HEK293 (cell line): ENCODE measurements around the gene FCN1.

Experiments used
- CTCF ChIP-seq: fragments of 450-650 bp; formaldehyde crosslinking; IDR thresholded peaks from 2 replicates; pipeline ENCODE4 v1.5.1; 2016; ENCODE audit warnings: missing biosample characterization, missing genetic modification characterization
- KLF9 ChIP-seq: fragments of 450-650 bp; formaldehyde crosslinking; IDR thresholded peaks from 2 replicates; pipeline ENCODE4 v1.5.1; 2016; ENCODE audit warnings: missing biosample characterization, missing genetic modification characterization, low read depth
- ZBTB20 ChIP-seq: fragments of 450-650 bp; formaldehyde crosslinking; IDR thresholded peaks from 2 replicates; pipeline ENCODE4 v1.5.1; 2016; ENCODE audit warnings: missing biosample characterization, missing genetic modification characterization
- ZBTB8A ChIP-seq: fragments of 450-650 bp; formaldehyde crosslinking; IDR thresholded peaks from 2 replicates; pipeline ENCODE4 v1.5.1; 2016; ENCODE audit warnings: missing biosample characterization, missing genetic modification characterization
- ZNF19 ChIP-seq: fragments of 450-650 bp; formaldehyde crosslinking; IDR thresholded peaks from 2 replicates; pipeline ENCODE4; 2016; ENCODE audit warnings: missing biosample characterization, missing genetic modification characterization, low read depth
- ZNF266 ChIP-seq: fragments of 450-650 bp; formaldehyde crosslinking; IDR thresholded peaks from 2 replicates; pipeline ENCODE4 v1.5.1; 2016; ENCODE audit warnings: missing biosample characterization, missing genetic modification characterization, low read depth
- ZNF391 ChIP-seq: fragments of 450-650 bp; formaldehyde crosslinking; IDR thresholded peaks from 2 replicates; pipeline ENCODE4 v1.5.1; 2016; ENCODE audit warnings: low read depth, missing biosample characterization, missing genetic modification characterization, borderline replicate concordance
- ZNF416 ChIP-seq: fragments of 450-650 bp; formaldehyde crosslinking; IDR thresholded peaks from 2 replicates; pipeline ENCODE4 v1.5.1; 2016; ENCODE audit warnings: missing biosample characterization, missing genetic modification characterization
- ZNF423 ChIP-seq: fragments of 450-650 bp; formaldehyde crosslinking; IDR thresholded peaks from 2 replicates; pipeline ENCODE4 v1.5.1; 2016; ENCODE audit warnings: missing biosample characterization, missing genetic modification characterization
- ZNF513 ChIP-seq: fragments of 450-650 bp; IDR thresholded peaks from 2 replicates; pipeline ENCODE4 v1.5.1; 2018; ENCODE audit warnings: missing biosample characterization, missing genetic modification characterization
- ZNF670 ChIP-seq: fragments of 450-650 bp; formaldehyde crosslinking; IDR thresholded peaks from 2 replicates; pipeline ENCODE4 v1.5.1; 2016; ENCODE audit warnings: missing biosample characterization, missing genetic modification characterization, low read depth
- TF ChIP-seq, protein P1 (sequence below): sonication (generic); formaldehyde crosslinking; IDR thresholded peaks from 2 replicates; pipeline ENCODE4 v1.8.1; 2022; ENCODE audit warnings: mild to moderate bottlenecking, moderate library complexity, missing genetic modification reagents
- TF ChIP-seq, protein P2 (sequence below): fragments of 450-650 bp; formaldehyde crosslinking; IDR thresholded peaks from 2 replicates; pipeline ENCODE4 v1.5.1; 2016; ENCODE audit warnings: missing biosample characterization, missing genetic modification characterization
- TF ChIP-seq, protein P3 (sequence below): fragments of 450-650 bp; formaldehyde crosslinking; IDR thresholded peaks from 2 replicates; pipeline ENCODE4 v1.5.1; 2016; ENCODE audit warnings: missing biosample characterization, missing genetic modification characterization

- TF ChIP-seq, protein P1, sequence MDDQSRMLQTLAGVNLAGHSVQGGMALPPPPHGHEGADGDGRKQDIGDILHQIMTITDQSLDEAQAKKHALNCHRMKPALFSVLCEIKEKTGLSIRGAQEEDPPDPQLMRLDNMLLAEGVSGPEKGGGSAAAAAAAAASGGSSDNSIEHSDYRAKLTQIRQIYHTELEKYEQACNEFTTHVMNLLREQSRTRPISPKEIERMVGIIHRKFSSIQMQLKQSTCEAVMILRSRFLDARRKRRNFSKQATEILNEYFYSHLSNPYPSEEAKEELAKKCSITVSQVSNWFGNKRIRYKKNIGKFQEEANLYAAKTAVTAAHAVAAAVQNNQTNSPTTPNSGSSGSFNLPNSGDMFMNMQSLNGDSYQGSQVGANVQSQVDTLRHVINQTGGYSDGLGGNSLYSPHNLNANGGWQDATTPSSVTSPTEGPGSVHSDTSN, result no peak
- TF ChIP-seq, protein P2, sequence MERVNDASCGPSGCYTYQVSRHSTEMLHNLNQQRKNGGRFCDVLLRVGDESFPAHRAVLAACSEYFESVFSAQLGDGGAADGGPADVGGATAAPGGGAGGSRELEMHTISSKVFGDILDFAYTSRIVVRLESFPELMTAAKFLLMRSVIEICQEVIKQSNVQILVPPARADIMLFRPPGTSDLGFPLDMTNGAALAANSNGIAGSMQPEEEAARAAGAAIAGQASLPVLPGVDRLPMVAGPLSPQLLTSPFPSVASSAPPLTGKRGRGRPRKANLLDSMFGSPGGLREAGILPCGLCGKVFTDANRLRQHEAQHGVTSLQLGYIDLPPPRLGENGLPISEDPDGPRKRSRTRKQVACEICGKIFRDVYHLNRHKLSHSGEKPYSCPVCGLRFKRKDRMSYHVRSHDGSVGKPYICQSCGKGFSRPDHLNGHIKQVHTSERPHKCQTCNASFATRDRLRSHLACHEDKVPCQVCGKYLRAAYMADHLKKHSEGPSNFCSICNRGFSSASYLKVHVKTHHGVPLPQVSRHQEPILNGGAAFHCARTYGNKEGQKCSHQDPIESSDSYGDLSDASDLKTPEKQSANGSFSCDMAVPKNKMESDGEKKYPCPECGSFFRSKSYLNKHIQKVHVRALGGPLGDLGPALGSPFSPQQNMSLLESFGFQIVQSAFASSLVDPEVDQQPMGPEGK (tag by site-specific recombination), result no peak
- no peak for TF ChIP-seq CTCF (tag by site-specific recombination)
- TF ChIP-seq ZBTB20 (tag by site-specific recombination), result no peak
- TF ChIP-seq, protein P3, sequence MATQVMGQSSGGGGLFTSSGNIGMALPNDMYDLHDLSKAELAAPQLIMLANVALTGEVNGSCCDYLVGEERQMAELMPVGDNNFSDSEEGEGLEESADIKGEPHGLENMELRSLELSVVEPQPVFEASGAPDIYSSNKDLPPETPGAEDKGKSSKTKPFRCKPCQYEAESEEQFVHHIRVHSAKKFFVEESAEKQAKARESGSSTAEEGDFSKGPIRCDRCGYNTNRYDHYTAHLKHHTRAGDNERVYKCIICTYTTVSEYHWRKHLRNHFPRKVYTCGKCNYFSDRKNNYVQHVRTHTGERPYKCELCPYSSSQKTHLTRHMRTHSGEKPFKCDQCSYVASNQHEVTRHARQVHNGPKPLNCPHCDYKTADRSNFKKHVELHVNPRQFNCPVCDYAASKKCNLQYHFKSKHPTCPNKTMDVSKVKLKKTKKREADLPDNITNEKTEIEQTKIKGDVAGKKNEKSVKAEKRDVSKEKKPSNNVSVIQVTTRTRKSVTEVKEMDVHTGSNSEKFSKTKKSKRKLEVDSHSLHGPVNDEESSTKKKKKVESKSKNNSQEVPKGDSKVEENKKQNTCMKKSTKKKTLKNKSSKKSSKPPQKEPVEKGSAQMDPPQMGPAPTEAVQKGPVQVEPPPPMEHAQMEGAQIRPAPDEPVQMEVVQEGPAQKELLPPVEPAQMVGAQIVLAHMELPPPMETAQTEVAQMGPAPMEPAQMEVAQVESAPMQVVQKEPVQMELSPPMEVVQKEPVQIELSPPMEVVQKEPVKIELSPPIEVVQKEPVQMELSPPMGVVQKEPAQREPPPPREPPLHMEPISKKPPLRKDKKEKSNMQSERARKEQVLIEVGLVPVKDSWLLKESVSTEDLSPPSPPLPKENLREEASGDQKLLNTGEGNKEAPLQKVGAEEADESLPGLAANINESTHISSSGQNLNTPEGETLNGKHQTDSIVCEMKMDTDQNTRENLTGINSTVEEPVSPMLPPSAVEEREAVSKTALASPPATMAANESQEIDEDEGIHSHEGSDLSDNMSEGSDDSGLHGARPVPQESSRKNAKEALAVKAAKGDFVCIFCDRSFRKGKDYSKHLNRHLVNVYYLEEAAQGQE (tag by site-specific recombination), result no peak
- no peak for TF ChIP-seq ZNF266
- TF ChIP-seq ZNF391 (tag by site-specific recombination), result no peak
- no peak for TF ChIP-seq ZNF416
- TF ChIP-seq ZBTB8A (tag by site-specific recombination), result no peak
- TF ChIP-seq ZNF670 (tag by site-specific recombination), result no peak
- TF ChIP-seq KLF9 (tag by site-specific recombination), result no peak
- no peak for TF ChIP-seq ZNF513 (tag by site-specific recombination)
- no peak for TF ChIP-seq ZNF19 (tag by site-specific recombination)
- no peak for TF ChIP-seq ZNF423 (tag by site-specific recombination)
Measured at GRCh38 chr9:134914501-134914834, 3.2 kb downstream of the FCN1 start.
